Measurements from ENCODE around the gene LDAH.

DNA sequence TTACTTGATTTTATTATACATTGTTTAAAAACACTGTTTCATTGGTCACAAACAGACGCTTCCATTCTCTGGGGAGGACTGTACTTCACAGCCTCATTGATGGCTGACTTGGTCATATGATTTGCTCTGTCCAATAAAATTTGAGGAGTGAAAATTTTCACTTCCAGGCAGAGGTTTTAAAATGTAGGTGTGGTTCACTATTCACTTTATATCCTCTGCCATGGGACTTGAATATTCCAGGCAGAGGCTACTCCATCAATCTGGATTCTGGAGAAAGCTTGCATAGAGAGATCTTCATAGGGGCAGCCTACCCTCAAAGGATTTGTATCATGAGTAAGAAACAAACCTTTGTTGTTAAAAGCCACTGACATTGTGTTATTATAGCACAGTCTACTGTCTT is 56.7 kb downstream of the LDAH start:
- no peak for TF ChIP-seq TSHZ2 (CRISPR knock-in tag; IDR thresholded peaks at IDR 0.05)
- no peak for TF ChIP-seq ZNF8 (CRISPR knock-in tag; IDR thresholded peaks at IDR 0.05)
- TF ChIP-seq ARNTL (CRISPR knock-in tag; IDR thresholded peaks at IDR 0.05; ENCODE audit: borderline replicate concordance, low read depth), result no peak
- TF ChIP-seq, protein P1, sequence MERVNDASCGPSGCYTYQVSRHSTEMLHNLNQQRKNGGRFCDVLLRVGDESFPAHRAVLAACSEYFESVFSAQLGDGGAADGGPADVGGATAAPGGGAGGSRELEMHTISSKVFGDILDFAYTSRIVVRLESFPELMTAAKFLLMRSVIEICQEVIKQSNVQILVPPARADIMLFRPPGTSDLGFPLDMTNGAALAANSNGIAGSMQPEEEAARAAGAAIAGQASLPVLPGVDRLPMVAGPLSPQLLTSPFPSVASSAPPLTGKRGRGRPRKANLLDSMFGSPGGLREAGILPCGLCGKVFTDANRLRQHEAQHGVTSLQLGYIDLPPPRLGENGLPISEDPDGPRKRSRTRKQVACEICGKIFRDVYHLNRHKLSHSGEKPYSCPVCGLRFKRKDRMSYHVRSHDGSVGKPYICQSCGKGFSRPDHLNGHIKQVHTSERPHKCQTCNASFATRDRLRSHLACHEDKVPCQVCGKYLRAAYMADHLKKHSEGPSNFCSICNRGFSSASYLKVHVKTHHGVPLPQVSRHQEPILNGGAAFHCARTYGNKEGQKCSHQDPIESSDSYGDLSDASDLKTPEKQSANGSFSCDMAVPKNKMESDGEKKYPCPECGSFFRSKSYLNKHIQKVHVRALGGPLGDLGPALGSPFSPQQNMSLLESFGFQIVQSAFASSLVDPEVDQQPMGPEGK (CRISPR knock-in tag; IDR thresholded peaks at IDR 0.05; ENCODE audit: borderline replicate concordance), result no peak
- TF ChIP-seq ZNF70 (CRISPR knock-in tag; IDR thresholded peaks at IDR 0.05), result no peak
- TF ChIP-seq RARB (CRISPR knock-in tag; IDR thresholded peaks at IDR 0.05), result no peak
- TF ChIP-seq ZFP3 (CRISPR knock-in tag; IDR thresholded peaks at IDR 0.05), result no peak
- TF ChIP-seq ZC3H10 (CRISPR knock-in tag; IDR thresholded peaks at IDR 0.05), result no peak
- no peak for TF ChIP-seq SNAI2 (CRISPR knock-in tag; IDR thresholded peaks at IDR 0.05)
- TF ChIP-seq, protein P2, sequence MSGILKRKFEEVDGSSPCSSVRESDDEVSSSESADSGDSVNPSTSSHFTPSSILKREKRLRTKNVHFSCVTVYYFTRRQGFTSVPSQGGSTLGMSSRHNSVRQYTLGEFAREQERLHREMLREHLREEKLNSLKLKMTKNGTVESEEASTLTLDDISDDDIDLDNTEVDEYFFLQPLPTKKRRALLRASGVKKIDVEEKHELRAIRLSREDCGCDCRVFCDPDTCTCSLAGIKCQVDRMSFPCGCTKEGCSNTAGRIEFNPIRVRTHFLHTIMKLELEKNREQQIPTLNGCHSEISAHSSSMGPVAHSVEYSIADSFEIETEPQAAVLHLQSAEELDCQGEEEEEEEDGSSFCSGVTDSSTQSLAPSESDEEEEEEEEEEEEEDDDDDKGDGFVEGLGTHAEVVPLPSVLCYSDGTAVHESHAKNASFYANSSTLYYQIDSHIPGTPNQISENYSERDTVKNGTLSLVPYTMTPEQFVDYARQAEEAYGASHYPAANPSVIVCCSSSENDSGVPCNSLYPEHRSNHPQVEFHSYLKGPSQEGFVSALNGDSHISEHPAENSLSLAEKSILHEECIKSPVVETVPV (CRISPR knock-in tag; IDR thresholded peaks at IDR 0.05), result no peak
- no peak for TF ChIP-seq ESRRG (CRISPR knock-in tag; IDR thresholded peaks at IDR 0.05)
- TF ChIP-seq CSDC2 (CRISPR knock-in tag; IDR thresholded peaks at IDR 0.05), result no peak
- TF ChIP-seq OSR1 (CRISPR knock-in tag; IDR thresholded peaks at IDR 0.05), result no peak

Measured in SK-N-SH treated with all-trans-retinoic acid at 6 μM for 48 hours (cell line).